H1 (cell line): ENCODE measurements around the gene SSTR3.

Source experiments
- BCL11A ChIP-seq, 2 experiments: IDR thresholded peaks; one replicate each; pipeline ENCODE4 v1.6.1; 2011; ENCODE audit warnings: low read depth in 2 of 2, low read length in 2 of 2, mild to moderate bottlenecking in 2 of 2
- CEBPB ChIP-seq: IDR thresholded peaks from 2 replicates; pipeline ENCODE4 v1.6.1; 2012; ENCODE audit warnings: low read depth, low read length
- EZH2 ChIP-seq: fragments of 200-600 bp; sonication (generic); IDR thresholded peaks from 2 replicates; pipeline ENCODE4 v1.7.1; 2012; ENCODE audit warnings: low read depth, mild to moderate bottlenecking, moderate library complexity, low read length, inconsistent platforms; ENCODE audit not compliant: severe bottlenecking
- JUN ChIP-seq: IDR thresholded peaks from 2 replicates; pipeline ENCODE4 v1.6.1; 2011; ENCODE audit warnings: low read depth, mild to moderate bottlenecking, improper control_type of control experiment, low read length
- MAFK ChIP-seq: IDR thresholded peaks from 2 replicates; pipeline ENCODE4 v1.6.1; 2012; ENCODE audit warnings: low read depth, mild to moderate bottlenecking, improper control_type of control experiment, low read length
- POLR2A ChIP-seq, 2 experiments: IDR thresholded peaks; 1 replicate in 1 of 2; 2 replicates in 1 of 2; pipeline ENCODE4 v1.6.1; 2011; ENCODE audit warnings: low read depth in 2 of 2, low read length in 2 of 2, mild to moderate bottlenecking in 2 of 2; ENCODE audit errors: control extremely low read depth in 1 of 2
- POLR2AphosphoS5 ChIP-seq: IDR thresholded peaks from 2 replicates; pipeline ENCODE4 v1.6.1; 2011; ENCODE audit warnings: low read depth, low read length
- RFX5 ChIP-seq: IDR thresholded peaks from 2 replicates; pipeline ENCODE4 v1.6.1; 2011; ENCODE audit warnings: low read depth, low read length, improper control_type of control experiment, borderline replicate concordance
- TAF1 ChIP-seq: IDR thresholded peaks from 2 replicates; pipeline ENCODE4 v1.6.1; 2011; ENCODE audit warnings: mild to moderate bottlenecking, low read depth, low read length
- TAF7 ChIP-seq: optimal IDR thresholded peaks from 2 replicates; pipeline ENCODE3; 2011; ENCODE audit warnings: low read depth, mild to moderate bottlenecking, inconsistent platforms, low read length, moderate library complexity, borderline replicate concordance
- YY1 ChIP-seq: IDR thresholded peaks from 2 replicates; pipeline ENCODE4 v1.6.1; 2011; ENCODE audit warnings: low read depth, mild to moderate bottlenecking, low read length
- TF ChIP-seq, protein P1 (sequence below), 3 experiments: IDR thresholded peaks; 1 replicate in 2 of 3; 2 replicates in 1 of 3; pipeline versions ENCODE4 v1.5.1 to v1.6.1; 2011; ENCODE audit warnings: low read length in 3 of 3, mild to moderate bottlenecking in 3 of 3, inconsistent platforms in 2 of 3, low read depth in 1 of 3, moderate library complexity in 1 of 3; ENCODE audit not compliant: insufficient read depth in 1 of 3; ENCODE audit errors: control extremely low read depth in 1 of 3
- TF ChIP-seq, protein P2 (sequence below): IDR thresholded peaks from 2 replicates; pipeline ENCODE4 v1.6.1; 2011; ENCODE audit warnings: low read depth, mild to moderate bottlenecking, low read length; ENCODE audit not compliant: insufficient read depth
- TF ChIP-seq, protein P3 (sequence below): IDR thresholded peaks from 2 replicates; pipeline ENCODE4 v1.6.1; 2011; ENCODE audit warnings: low read length, improper control_type of control experiment

DNA sequence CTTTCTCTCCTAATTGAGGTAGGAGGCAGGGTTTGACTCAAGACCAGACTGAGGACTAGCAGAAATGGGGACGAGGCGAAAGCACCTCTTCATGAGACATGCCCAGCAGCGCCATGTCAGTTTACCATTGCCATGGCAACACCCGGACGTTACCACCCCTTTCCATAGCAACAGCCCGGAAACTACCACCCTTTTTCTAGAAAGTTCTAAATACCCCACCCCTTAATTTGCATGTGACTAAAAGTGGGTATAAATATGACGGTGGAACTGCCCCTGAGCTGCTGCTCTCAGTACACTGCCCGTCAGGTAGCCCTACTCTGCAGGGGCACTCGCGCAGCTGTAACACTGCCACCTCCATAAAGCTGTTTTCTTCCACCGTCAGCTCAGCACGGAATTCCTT, 37.7 kb upstream of the SSTR3 start:
- no peak for TF ChIP-seq TAF7
- TF ChIP-seq POLR2A (IDR thresholded peaks at IDR 0.05; ENCODE audit: control extremely low read depth in 1 of 2, low read depth in 2 of 2, low read length in 2 of 2) = no peak
- no peak for TF ChIP-seq EZH2
- TF ChIP-seq, protein P1, sequence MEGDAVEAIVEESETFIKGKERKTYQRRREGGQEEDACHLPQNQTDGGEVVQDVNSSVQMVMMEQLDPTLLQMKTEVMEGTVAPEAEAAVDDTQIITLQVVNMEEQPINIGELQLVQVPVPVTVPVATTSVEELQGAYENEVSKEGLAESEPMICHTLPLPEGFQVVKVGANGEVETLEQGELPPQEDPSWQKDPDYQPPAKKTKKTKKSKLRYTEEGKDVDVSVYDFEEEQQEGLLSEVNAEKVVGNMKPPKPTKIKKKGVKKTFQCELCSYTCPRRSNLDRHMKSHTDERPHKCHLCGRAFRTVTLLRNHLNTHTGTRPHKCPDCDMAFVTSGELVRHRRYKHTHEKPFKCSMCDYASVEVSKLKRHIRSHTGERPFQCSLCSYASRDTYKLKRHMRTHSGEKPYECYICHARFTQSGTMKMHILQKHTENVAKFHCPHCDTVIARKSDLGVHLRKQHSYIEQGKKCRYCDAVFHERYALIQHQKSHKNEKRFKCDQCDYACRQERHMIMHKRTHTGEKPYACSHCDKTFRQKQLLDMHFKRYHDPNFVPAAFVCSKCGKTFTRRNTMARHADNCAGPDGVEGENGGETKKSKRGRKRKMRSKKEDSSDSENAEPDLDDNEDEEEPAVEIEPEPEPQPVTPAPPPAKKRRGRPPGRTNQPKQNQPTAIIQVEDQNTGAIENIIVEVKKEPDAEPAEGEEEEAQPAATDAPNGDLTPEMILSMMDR (IDR thresholded peaks at IDR 0.05; ENCODE audit: control extremely low read depth in 1 of 3, insufficient read depth in 1 of 3, low read depth in 1 of 3, low read length in 3 of 3) = no peak
- TF ChIP-seq MAFK = no peak
- TF ChIP-seq YY1 = no peak
- no peak for TF ChIP-seq POLR2AphosphoS5
- TF ChIP-seq TAF1 = no peak
- TF ChIP-seq RFX5 = no peak
- TF ChIP-seq JUN = no peak
- TF ChIP-seq BCL11A (IDR thresholded peaks at IDR 0.05; ENCODE audit: low read depth in 2 of 2, low read length in 2 of 2) = no peak
- TF ChIP-seq, protein P2, sequence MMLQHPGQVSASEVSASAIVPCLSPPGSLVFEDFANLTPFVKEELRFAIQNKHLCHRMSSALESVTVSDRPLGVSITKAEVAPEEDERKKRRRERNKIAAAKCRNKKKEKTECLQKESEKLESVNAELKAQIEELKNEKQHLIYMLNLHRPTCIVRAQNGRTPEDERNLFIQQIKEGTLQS = no peak
- TF ChIP-seq CEBPB = no peak
- TF ChIP-seq, protein P3, sequence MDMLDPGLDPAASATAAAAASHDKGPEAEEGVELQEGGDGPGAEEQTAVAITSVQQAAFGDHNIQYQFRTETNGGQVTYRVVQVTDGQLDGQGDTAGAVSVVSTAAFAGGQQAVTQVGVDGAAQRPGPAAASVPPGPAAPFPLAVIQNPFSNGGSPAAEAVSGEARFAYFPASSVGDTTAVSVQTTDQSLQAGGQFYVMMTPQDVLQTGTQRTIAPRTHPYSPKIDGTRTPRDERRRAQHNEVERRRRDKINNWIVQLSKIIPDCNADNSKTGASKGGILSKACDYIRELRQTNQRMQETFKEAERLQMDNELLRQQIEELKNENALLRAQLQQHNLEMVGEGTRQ = no peak
